ENCODE measurements around the gene TNFSF4. TPM values are rescaled to one million over a fixed set of nuclear protein-coding genes. Genes with fewer than 3 reads are reported as not detected.

Gene TNFSF4
- total RNA-seq, 1 donor from 2014 or later = 3.3 TPM

GRCh38 chr1:173223031-173223380 lies 15.9 kb upstream of the TNFSF4 start:
- TF ChIP-seq EZH2 (IDR thresholded peaks at IDR 0.05; ENCODE audit: insufficient read depth, low read length) = no peak
- TF ChIP-seq CTCF (IDR thresholded peaks at IDR 0.05; ENCODE audit: insufficient read depth, low read depth, low read length) = no peak
- Mint-ChIP-seq H3K4me1 (ENCODE audit: low read depth, unreplicated experiment) (peaks cover 13% of the 10 kb centered on the region), H3K27ac (ENCODE audit: unreplicated experiment) (no peak overlapping the region), H3K27me3 (ENCODE audit: low read depth, unreplicated experiment) (no peaks in the 10 kb centered on the region), H3K9me3 (ENCODE audit: unreplicated experiment) (peaks cover 4% of the 10 kb centered on the region), H3K36me3 (ENCODE audit: low read depth, unreplicated experiment) (no peaks in the 10 kb centered on the region), H3K4me3 (ENCODE audit: unreplicated experiment) (no peak overlapping the region)
- Histone ChIP-seq H3K79me2 (ENCODE audit: insufficient read depth, low read length) (no peaks in the 10 kb centered on the region), H3K9ac (ENCODE audit: low read length) (no peak overlapping the region), H3K27ac (ENCODE audit: low read depth, low read length) (no peak overlapping the region), H3K4me3 (ENCODE audit: insufficient read depth, low read depth, low read length) (no peak overlapping the region), H3K9me3 (ENCODE audit: insufficient read depth, low read depth, low read length) (no peaks in the 10 kb centered on the region), H3K36me3 (ENCODE audit: insufficient read depth, low read length) (no peaks in the 10 kb centered on the region), H2AFZ (ENCODE audit: low read depth, low read length) (no peak overlapping the region), H3K4me1 (ENCODE audit: insufficient read depth, low read length) (peaks cover 2% of the 10 kb centered on the region), H4K20me1 (ENCODE audit: insufficient read depth, low read length) (no peaks in the 10 kb centered on the region), H3K4me2 (ENCODE audit: low read length) (no peak overlapping the region), H3K27me3 (ENCODE audit: insufficient read depth, low read length) (no peaks in the 10 kb centered on the region)
- DNase-seq (ENCODE audit: low read depth) (no peak), FAIRE-seq (no peak)

GRCh38 chr1:173222149-173223030 lies 15.3 kb upstream of the TNFSF4 start:
- no peak overlapping the region for H2AFZ ChIP-seq (ENCODE audit: low read depth, low read length)
- H3K4me2 ChIP-seq (ENCODE audit: low read length) = no peak overlapping the region
- Mint-ChIP-seq H3K4me3 (ENCODE audit: unreplicated experiment) (no peak overlapping the region), H3K27ac (ENCODE audit: unreplicated experiment) (no peak overlapping the region), H3K27me3 (ENCODE audit: low read depth, unreplicated experiment) (no peaks in the 10 kb centered on the region), H3K4me1 (ENCODE audit: low read depth, unreplicated experiment) (peaks cover 13% of the 10 kb centered on the region), H3K9me3 (ENCODE audit: unreplicated experiment) (peaks cover 4% of the 10 kb centered on the region), H3K36me3 (ENCODE audit: low read depth, unreplicated experiment) (no peaks in the 10 kb centered on the region)
- H3K79me2 ChIP-seq (ENCODE audit: insufficient read depth, low read length) = no peaks in the 10 kb centered on the region
- no peak overlapping the region for H3K4me3 ChIP-seq (ENCODE audit: insufficient read depth, low read depth, low read length)
- no peak overlapping the region for H3K9ac ChIP-seq (ENCODE audit: low read length)
- H3K27ac ChIP-seq (ENCODE audit: low read depth, low read length) = no peak overlapping the region
- H3K27me3 ChIP-seq (ENCODE audit: insufficient read depth, low read length) = no peaks in the 10 kb centered on the region
- FAIRE-seq = peak; percentile 74
- TF ChIP-seq EZH2 (IDR thresholded peaks at IDR 0.05; ENCODE audit: insufficient read depth, low read length) (no peak), CTCF (IDR thresholded peaks at IDR 0.05; ENCODE audit: insufficient read depth, low read depth, low read length) (no peak)
- peaks cover 2% of the 10 kb centered on the region for H3K4me1 ChIP-seq (ENCODE audit: insufficient read depth, low read length)
- H3K9me3 ChIP-seq (ENCODE audit: insufficient read depth, low read depth, low read length) = no peaks in the 10 kb centered on the region
- H3K36me3 ChIP-seq (ENCODE audit: insufficient read depth, low read length) = no peaks in the 10 kb centered on the region
- H4K20me1 ChIP-seq (ENCODE audit: insufficient read depth, low read length) = no peaks in the 10 kb centered on the region
- no peak for DNase-seq (ENCODE audit: low read depth)

- H3K9me3 Mint-ChIP-seq (ENCODE audit: unreplicated experiment) = peaks cover 4% of the 10 kb centered on the region
These were observed 13.0 kb upstream of the TNFSF4 start for GRCh38 chr1:173220157-173220556.

More at GRCh38 chr1:173220157-173220556, 13.0 kb upstream of the TNFSF4 start:
- no peak overlapping the region for H2AFZ ChIP-seq (ENCODE audit: low read depth, low read length)
- peaks cover 2% of the 10 kb centered on the region for H3K4me1 ChIP-seq (ENCODE audit: insufficient read depth, low read length)
- no peaks in the 10 kb centered on the region for H3K79me2 ChIP-seq (ENCODE audit: insufficient read depth, low read length)
- FAIRE-seq (no peak), DNase-seq (ENCODE audit: low read depth) (no peak)
- H3K27ac Mint-ChIP-seq (ENCODE audit: unreplicated experiment) = no peak overlapping the region
- no peaks in the 10 kb centered on the region for H3K36me3 ChIP-seq (ENCODE audit: insufficient read depth, low read length)
- H3K27ac ChIP-seq (ENCODE audit: low read depth, low read length) = no peak overlapping the region
- H3K9ac ChIP-seq (ENCODE audit: low read length) = no peak overlapping the region
- H3K36me3 Mint-ChIP-seq (ENCODE audit: low read depth, unreplicated experiment) = no peaks in the 10 kb centered on the region
- no peaks in the 10 kb centered on the region for H4K20me1 ChIP-seq (ENCODE audit: insufficient read depth, low read length)
- no peak overlapping the region for H3K4me3 ChIP-seq (ENCODE audit: insufficient read depth, low read depth, low read length)
- no peak overlapping the region for H3K4me3 Mint-ChIP-seq (ENCODE audit: unreplicated experiment)
- TF ChIP-seq EZH2 (IDR thresholded peaks at IDR 0.05; ENCODE audit: insufficient read depth, low read length) = no peak
- TF ChIP-seq CTCF (IDR thresholded peaks at IDR 0.05; ENCODE audit: insufficient read depth, low read depth, low read length) = no peak
- H3K27me3 Mint-ChIP-seq (ENCODE audit: low read depth, unreplicated experiment) = peaks cover 3% of the 10 kb centered on the region
- H3K4me1 Mint-ChIP-seq (ENCODE audit: low read depth, unreplicated experiment) = peaks cover 15% of the 10 kb centered on the region
- H3K9me3 ChIP-seq (ENCODE audit: insufficient read depth, low read depth, low read length) = no peaks in the 10 kb centered on the region
- H3K27me3 ChIP-seq (ENCODE audit: insufficient read depth, low read length) = no peaks in the 10 kb centered on the region
- H3K4me2 ChIP-seq (ENCODE audit: low read length) = no peak overlapping the region
